K562 (cell line): ENCODE measurements around the gene TMEM179.

Experiments used
- NR3C1 ChIP-seq: sonication (generic); formaldehyde crosslinking; IDR thresholded peaks from 2 replicates; pipeline ENCODE4 v1.8.1; 2022; ENCODE audit warnings: missing genetic modification reagents
- SOX6 ChIP-seq: fragments of 450-650 bp; IDR thresholded peaks from 2 replicates; pipeline ENCODE4 v1.6.1; 2014; ENCODE audit warnings: mild to moderate bottlenecking
- ZNF239 ChIP-seq: fragments of 250-450 bp; sonication (Bioruptor Pico); IDR thresholded peaks from 2 replicates; pipeline ENCODE4 v1.4.0; 2020; ENCODE audit warnings: mild to moderate bottlenecking
- ZNF263 ChIP-seq: sonication (generic); formaldehyde crosslinking; IDR thresholded peaks from 2 replicates; pipeline ENCODE4 v1.8.0; 2022; ENCODE audit warnings: mild to moderate bottlenecking, missing genetic modification reagents, borderline replicate concordance
- ZNF311 ChIP-seq: fragments of 250-450 bp; sonication (Bioruptor Pico); IDR thresholded peaks from 2 replicates; pipeline ENCODE4 v1.4.0; 2020; ENCODE audit warnings: mild to moderate bottlenecking, moderate library complexity
- ZNF589 ChIP-seq: fragments of 200-800 bp; sonication (Bioruptor generic); IDR thresholded peaks from 2 replicates; pipeline ENCODE4 v1.6.1; 2016; ENCODE audit warnings: low read depth, missing genetic modification characterization, missing compliant biosample characterization
- TF ChIP-seq, protein P1 (sequence below), 3 experiments: IDR thresholded peaks in 2 of 3; conservative IDR thresholded peaks in 1 of 3; 2 replicates each; pipeline ENCODE4 v1.5.1; 2011 to 2012; ENCODE audit warnings: low read length in 3 of 3, mild to moderate bottlenecking in 3 of 3, control low read depth in 2 of 3, improper control_type of control experiment in 1 of 3, inconsistent platforms in 1 of 3, low read depth in 1 of 3, mixed read lengths in 1 of 3, moderate library complexity in 1 of 3; ENCODE audit not compliant: insufficient read depth in 2 of 3

GRCh38 chr14:104596451-104596918 is 8.1 kb downstream of the TMEM179 start:
- TF ChIP-seq SOX6 (no peak), ZNF239 (CRISPR knock-in tag) (no peak), ZNF311 (CRISPR knock-in tag) (no peak), ZNF589 (CRISPR knock-in tag) (no peak), ZNF263 (CRISPR knock-in tag) (no peak), NR3C1 (CRISPR knock-in tag) (no peak)
- TF ChIP-seq, protein P1, sequence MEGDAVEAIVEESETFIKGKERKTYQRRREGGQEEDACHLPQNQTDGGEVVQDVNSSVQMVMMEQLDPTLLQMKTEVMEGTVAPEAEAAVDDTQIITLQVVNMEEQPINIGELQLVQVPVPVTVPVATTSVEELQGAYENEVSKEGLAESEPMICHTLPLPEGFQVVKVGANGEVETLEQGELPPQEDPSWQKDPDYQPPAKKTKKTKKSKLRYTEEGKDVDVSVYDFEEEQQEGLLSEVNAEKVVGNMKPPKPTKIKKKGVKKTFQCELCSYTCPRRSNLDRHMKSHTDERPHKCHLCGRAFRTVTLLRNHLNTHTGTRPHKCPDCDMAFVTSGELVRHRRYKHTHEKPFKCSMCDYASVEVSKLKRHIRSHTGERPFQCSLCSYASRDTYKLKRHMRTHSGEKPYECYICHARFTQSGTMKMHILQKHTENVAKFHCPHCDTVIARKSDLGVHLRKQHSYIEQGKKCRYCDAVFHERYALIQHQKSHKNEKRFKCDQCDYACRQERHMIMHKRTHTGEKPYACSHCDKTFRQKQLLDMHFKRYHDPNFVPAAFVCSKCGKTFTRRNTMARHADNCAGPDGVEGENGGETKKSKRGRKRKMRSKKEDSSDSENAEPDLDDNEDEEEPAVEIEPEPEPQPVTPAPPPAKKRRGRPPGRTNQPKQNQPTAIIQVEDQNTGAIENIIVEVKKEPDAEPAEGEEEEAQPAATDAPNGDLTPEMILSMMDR (IDR thresholded peaks at IDR 0.05 in 2 of 3, conservative IDR thresholded peaks at IDR 0.05 in 1 of 3; ENCODE audit: insufficient read depth in 2 of 3, low read depth in 1 of 3, low read length in 3 of 3), result no peak
